Hepatocyte (in vitro differentiated cells): ENCODE data around the gene PGBD2. TPM values are rescaled to one million over a fixed set of nuclear protein-coding genes. Genes with fewer than 3 reads are reported as not detected.
"Not testable (repeated sequence)": the region's sequence is repeated elsewhere in the genome, so short reads cannot be mapped to it uniquely, and the experiment has no call there.

ENCODE experiments used
- DNase-seq: peaks from one replicate; pipeline ENCODE4 v3.0.0-alpha.2; 2016; ENCODE audit warnings: low spot score
- H2AFZ ChIP-seq: fragments of 200-600 bp; sonication (generic); 2 replicates; pipeline ENCODE4 v1.6.0; 2016; ENCODE audit warnings: antibody characterized with exemption, mild to moderate bottlenecking
- H3K27ac ChIP-seq: fragments of 200-600 bp; sonication (generic); 2 replicates; pipeline ENCODE4 v1.5.1; 2016; ENCODE audit warnings: mild to moderate bottlenecking
- H3K27me3 ChIP-seq: fragments of 200-600 bp; sonication (generic); 2 replicates; pipeline ENCODE4 v1.6.1; 2016
- H3K36me3 ChIP-seq: fragments of 200-600 bp; sonication (generic); replicated peaks from 2 replicates; pipeline ENCODE4 v1.5.1; 2016; ENCODE audit warnings: low read depth; ENCODE audit not compliant: insufficient read depth
- H3K4me1 ChIP-seq: fragments of 200-600 bp; sonication (generic); 2 replicates; pipeline ENCODE4 v1.5.1; 2016; ENCODE audit warnings: mild to moderate bottlenecking, moderate library complexity; ENCODE audit not compliant: insufficient read depth
- H3K4me2 ChIP-seq: fragments of 200-600 bp; sonication (generic); 2 replicates; pipeline ENCODE4 v1.6.0; 2016
- H3K4me3 ChIP-seq: fragments of 200-600 bp; sonication (generic); 2 replicates; pipeline ENCODE4 v1.5.1; 2016; ENCODE audit warnings: mild to moderate bottlenecking
- H3K79me2 ChIP-seq: fragments of 200-600 bp; sonication (generic); 2 replicates; pipeline ENCODE4 v1.6.0; 2017; ENCODE audit warnings: mild to moderate bottlenecking
- H3K9me2 ChIP-seq: fragments of 200-600 bp; sonication (generic); replicated peaks from 2 replicates; pipeline ENCODE4 v1.6.0; 2017; ENCODE audit warnings: mild to moderate bottlenecking; ENCODE audit not compliant: insufficient read depth
- H3K9me3 ChIP-seq: fragments of 200-600 bp; sonication (generic); 2 replicates; pipeline ENCODE4 v1.5.1; 2016; ENCODE audit warnings: low read depth, mild to moderate bottlenecking
- H4K20me1 ChIP-seq: fragments of 200-600 bp; sonication (generic); 2 replicates; pipeline ENCODE4 v1.6.0; 2016; ENCODE audit warnings: mild to moderate bottlenecking; ENCODE audit not compliant: insufficient read depth, poor library complexity, severe bottlenecking
- WGBS: methylation state at CpG from one replicate; pipeline ENCODE4 v1.1.6; 2016; ENCODE audit warnings: low lambda C conversion rate; ENCODE audit errors: missing lambda C conversion rate; 5-methylcytosine and 5-hydroxymethylcytosine counted together
- polyA plus RNA-seq: library from polyadenylated mRNA; unstranded; fragments of >200 nt; fragmentation: Nextera tagmentation; extraction: Ambion mirVana; gene quantifications from 2 replicates; pipeline ENCODE4 v1.2.1, GENCODE V29; 2016
- small RNA-seq: library from RNA; depleted of rRNA; stranded (forward); fragments of <200 nt; gene quantifications from one replicate; pipeline ENCODE3, GENCODE V24; 2014
- total RNA-seq: library from RNA; depleted of rRNA; stranded (reverse); fragments of >200 nt; gene quantifications from 2 replicates; pipeline ENCODE4 v1.2.3, GENCODE V29; 2014

Gene PGBD2
- total and polyA plus RNA-seq, 2 experiments from 2014 or later, result 5.6 to 6.6 TPM

DNA sequence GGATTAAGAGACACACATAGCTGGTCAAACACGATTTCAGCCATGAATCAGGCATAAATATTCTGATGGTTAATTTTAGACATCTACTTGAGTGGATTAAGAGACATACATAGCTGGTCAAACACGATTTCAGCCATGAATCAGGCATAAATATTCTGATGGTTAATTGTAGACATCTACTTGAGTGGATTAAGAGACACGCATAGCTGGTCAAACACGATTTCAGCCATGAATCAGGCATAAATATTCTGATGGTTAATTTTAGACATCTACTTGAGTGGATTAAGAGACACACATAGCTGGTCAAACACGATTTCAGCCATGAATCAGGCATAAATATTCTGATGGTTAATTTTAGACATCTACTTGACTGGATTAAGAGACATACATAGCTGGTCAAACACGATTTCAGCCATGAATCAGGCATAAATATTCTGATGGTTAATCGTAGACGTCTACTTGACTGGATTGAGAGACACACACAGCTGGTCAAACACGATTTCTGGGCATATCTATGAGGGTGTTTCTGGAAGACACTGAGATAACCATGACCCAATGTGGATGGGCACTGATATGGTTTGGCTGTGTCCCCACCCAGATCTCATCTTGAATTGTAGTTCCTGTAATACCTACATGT, 32.3 kb downstream of the PGBD2 start:
- H3K4me3 ChIP-seq, H3K27ac ChIP-seq, H3K27me3 ChIP-seq, H3K9me2 ChIP-seq, H3K4me1 ChIP-seq, H3K79me2 ChIP-seq, H4K20me1 ChIP-seq, H3K4me2 ChIP-seq, DNase-seq, H3K36me3 ChIP-seq, H2AFZ ChIP-seq, H3K9me3 ChIP-seq: not testable (repeated sequence)
- WGBS, result 78% methylated on average over 4 of the region's 9 CpGs

DNA sequence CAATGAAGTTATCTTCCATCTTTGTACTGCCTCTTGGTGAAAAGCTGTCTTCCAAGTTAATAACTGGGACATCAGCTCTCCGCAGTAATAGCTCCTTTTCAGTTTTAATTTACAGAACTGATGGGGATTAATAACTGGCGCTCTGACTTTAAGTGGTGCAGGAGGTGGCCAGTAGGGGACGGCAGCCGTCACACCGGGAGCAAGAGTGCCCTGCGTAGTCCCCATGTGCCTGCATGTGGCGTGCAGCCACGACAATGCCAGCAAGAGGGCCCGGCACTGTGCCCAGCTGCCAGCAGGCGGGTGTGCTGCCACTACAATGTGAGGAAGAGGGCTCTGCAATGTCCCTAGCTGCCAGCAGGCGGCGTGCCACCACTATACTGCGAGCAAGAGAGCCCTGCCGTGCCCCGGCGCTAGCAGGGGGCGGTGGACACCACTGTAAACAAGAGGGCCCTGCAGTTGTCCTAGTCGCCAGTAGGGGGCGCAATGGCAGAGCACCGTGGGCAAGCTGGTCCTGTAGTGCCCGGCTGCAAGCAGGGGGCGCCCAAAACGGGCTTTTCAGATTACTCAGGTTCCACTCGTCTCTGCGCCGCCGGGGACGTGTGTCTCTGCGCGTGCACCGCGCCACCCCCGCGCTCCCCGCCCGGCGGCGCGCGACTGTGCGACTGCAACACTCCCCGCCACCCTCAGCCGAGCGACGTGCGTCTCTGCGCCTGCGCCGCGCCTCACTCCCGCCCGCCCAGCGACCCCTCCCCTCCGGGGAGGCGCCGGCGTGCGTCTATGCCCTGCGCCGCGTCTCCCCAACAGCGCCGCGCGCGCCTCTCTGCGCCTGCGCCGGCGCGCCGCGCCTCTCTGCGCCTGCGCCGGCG, 38.3 kb downstream of the PGBD2 start:
- not testable (repeated sequence) for H4K20me1 ChIP-seq, H3K79me2 ChIP-seq, DNase-seq, H3K27ac ChIP-seq, H2AFZ ChIP-seq, H3K9me3 ChIP-seq, H3K36me3 ChIP-seq, H3K4me3 ChIP-seq, H3K27me3 ChIP-seq, H3K4me1 ChIP-seq, H3K9me2 ChIP-seq, H3K4me2 ChIP-seq
- 93% methylated on average over 10 of the region's 77 CpGs for WGBS

GRCh38 chr1:248945000-248945423, 39.0 kb downstream of the PGBD2 start:
- not testable (repeated sequence) for H3K9me2 ChIP-seq, H3K4me1 ChIP-seq, H3K79me2 ChIP-seq, H3K4me2 ChIP-seq, H3K27me3 ChIP-seq, H3K4me3 ChIP-seq, H3K36me3 ChIP-seq, DNase-seq, H3K27ac ChIP-seq, H2AFZ ChIP-seq, H3K9me3 ChIP-seq, H4K20me1 ChIP-seq
- 90% methylated on average over 9 of the region's 33 CpGs for WGBS

DNA sequence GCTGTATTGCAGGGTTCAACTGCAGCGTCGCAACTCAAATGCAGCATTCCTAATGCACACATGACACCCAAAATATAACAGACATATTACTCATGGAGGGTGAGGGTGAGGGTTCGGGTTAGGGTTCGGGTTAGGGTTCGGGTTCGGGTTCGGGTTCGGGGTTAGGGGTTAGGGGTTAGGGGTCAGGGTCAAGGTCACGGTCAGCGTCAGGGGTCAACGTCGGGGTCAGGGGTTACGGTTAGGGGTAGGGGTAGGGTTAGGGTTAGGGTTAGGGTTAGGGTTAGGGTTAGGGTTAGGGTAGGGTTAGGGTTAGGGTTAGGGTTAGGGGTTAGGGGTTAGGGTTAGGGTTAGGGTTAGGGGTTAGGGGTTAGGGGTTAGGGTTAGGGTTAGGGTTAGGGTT, 39.4 kb downstream of the PGBD2 start:
- not testable (repeated sequence) for H3K27me3 ChIP-seq, H3K79me2 ChIP-seq, H3K9me2 ChIP-seq, H3K9me3 ChIP-seq, H3K4me1 ChIP-seq, H3K36me3 ChIP-seq, DNase-seq, H3K4me3 ChIP-seq, H3K27ac ChIP-seq, H3K4me2 ChIP-seq, H4K20me1 ChIP-seq, H2AFZ ChIP-seq
- WGBS, result 96% methylated on average over 10 of the region's 13 CpGs

DNA sequence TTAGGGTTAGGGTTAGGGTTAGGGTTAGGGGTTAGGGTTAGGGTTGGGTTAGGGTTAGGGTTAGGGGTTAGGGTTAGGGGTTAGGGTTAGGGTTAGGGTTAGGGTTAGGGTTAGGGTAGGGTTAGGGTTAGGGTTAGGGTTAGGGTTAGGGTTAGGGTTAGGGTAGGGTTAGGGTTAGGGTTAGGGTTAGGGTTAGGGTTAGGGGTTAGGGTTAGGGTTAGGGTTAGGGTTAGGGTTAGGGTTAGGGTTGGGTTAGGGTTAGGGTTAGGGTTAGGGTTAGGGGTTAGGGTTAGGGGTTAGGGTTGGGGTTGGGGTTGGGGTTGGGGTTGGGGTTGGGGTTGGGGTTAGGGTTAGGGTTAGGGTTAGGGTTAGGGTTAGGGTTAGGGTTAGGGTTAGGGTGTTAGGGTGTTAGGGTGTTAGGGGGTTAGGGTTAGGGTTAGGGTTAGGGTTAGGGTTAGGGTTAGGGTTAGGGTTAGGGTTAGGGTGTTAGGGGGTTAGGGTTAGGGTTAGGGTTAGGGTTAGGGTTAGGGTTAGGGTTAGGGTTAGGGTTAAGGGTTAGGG, 39.9 kb downstream of the PGBD2 start:
- H3K9me3 ChIP-seq, H3K27ac ChIP-seq, H4K20me1 ChIP-seq, H3K27me3 ChIP-seq, H3K36me3 ChIP-seq, DNase-seq, H2AFZ ChIP-seq, H3K4me3 ChIP-seq, H3K4me2 ChIP-seq, H3K4me1 ChIP-seq, H3K79me2 ChIP-seq, H3K9me2 ChIP-seq: not testable (repeated sequence)

Small RNA genes lying within 50 kb of the gene (small RNA-seq; reads per million reads assigned to genes)
- gene RNU6-1205P, result not detected

Other genes with a start within 250 kb of the PGBD2 start
- not detected in 2 replicates for gene OR14I1, start 203.5 kb upstream of the PGBD2 start, total RNA-seq
- gene OR14I1, start 203.5 kb upstream of the PGBD2 start, polyA plus RNA-seq, result not detected in 2 replicates
- not detected in 2 replicates for gene LYPD8, start 150.5 kb upstream of the PGBD2 start, total RNA-seq
- gene LYPD8, start 150.5 kb upstream of the PGBD2 start, polyA plus RNA-seq, result not detected in 2 replicates
- 13.2 and 17.2 TPM in 2 replicates for gene SH3BP5L, start 80.3 kb upstream of the PGBD2 start, total RNA-seq
- 5.3 and 6.5 TPM in 2 replicates for gene SH3BP5L, start 80.3 kb upstream of the PGBD2 start, polyA plus RNA-seq
- gene ZNF672, start 68.0 kb upstream of the PGBD2 start, total RNA-seq, result 19.0 and 23.6 TPM in 2 replicates
- 30.7 and 34.7 TPM in 2 replicates for gene ZNF672, start 68.0 kb upstream of the PGBD2 start, polyA plus RNA-seq
- 24.2 and 42.1 TPM in 2 replicates for gene ZNF692, start 47.1 kb upstream of the PGBD2 start, total RNA-seq
- gene ZNF692, start 47.1 kb upstream of the PGBD2 start, polyA plus RNA-seq, result 60.8 and 79.9 TPM in 2 replicates